PC-9 (cell line): ENCODE data around the gene TAF11.

Experiments
- EZH2 ChIP-seq: fragments of 200-600 bp; sonication (generic); IDR thresholded peaks from 2 replicates; pipeline ENCODE4 v1.8.0; 2017; ENCODE audit warnings: antibody characterized with exemption, low read depth
- TF ChIP-seq, protein P1 (sequence below): fragments of 200-600 bp; sonication (generic); conservative IDR thresholded peaks from 2 replicates; pipeline ENCODE4 v1.6.1; 2017; ENCODE audit warnings: mixed run types, antibody characterized with exemption, mild to moderate bottlenecking, moderate library complexity

GRCh38 chr6:34888514-34888856, 643 bp upstream of the TAF11 start:
- TF ChIP-seq, protein P1, sequence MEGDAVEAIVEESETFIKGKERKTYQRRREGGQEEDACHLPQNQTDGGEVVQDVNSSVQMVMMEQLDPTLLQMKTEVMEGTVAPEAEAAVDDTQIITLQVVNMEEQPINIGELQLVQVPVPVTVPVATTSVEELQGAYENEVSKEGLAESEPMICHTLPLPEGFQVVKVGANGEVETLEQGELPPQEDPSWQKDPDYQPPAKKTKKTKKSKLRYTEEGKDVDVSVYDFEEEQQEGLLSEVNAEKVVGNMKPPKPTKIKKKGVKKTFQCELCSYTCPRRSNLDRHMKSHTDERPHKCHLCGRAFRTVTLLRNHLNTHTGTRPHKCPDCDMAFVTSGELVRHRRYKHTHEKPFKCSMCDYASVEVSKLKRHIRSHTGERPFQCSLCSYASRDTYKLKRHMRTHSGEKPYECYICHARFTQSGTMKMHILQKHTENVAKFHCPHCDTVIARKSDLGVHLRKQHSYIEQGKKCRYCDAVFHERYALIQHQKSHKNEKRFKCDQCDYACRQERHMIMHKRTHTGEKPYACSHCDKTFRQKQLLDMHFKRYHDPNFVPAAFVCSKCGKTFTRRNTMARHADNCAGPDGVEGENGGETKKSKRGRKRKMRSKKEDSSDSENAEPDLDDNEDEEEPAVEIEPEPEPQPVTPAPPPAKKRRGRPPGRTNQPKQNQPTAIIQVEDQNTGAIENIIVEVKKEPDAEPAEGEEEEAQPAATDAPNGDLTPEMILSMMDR, result no peak
- TF ChIP-seq EZH2, result no peak
